Measurements from ENCODE around the gene IER2.

- TF ChIP-seq CTCF (IDR thresholded peaks at IDR 0.05; ENCODE audit: extremely low read depth in 1 of 2, insufficient read depth in 1 of 2, low read depth in 1 of 2, low read length in 2 of 2) (no peak), GATA2 (IDR thresholded peaks at IDR 0.05; ENCODE audit: insufficient read depth, insufficient read length, low read depth, low read length) (no peak), POLR2A (IDR thresholded peaks at IDR 0.05; ENCODE audit: low read depth, low read length) (no peak), FOS (IDR thresholded peaks at IDR 0.05; ENCODE audit: borderline replicate concordance, insufficient read depth, low read length) (no peak), POLR2AphosphoS5 (IDR thresholded peaks at IDR 0.05; ENCODE audit: insufficient read depth, low read depth, low read length) (no peak), EZH2 (IDR thresholded peaks at IDR 0.05; ENCODE audit: borderline replicate concordance, low read depth, low read length, severe bottlenecking) (no peak)
Observed at GRCh38 chr19:13165162-13165997, 15.2 kb downstream of the IER2 start.

Measured in endothelial cell of umbilical vein (primary cell).